GM23338 (cell line): ENCODE results near the gene ABR. TPM values are rescaled to one million over a fixed set of nuclear protein-coding genes. Genes with fewer than 3 reads are reported as not detected.

Experiments used
- ATAC-seq: fragments of 200-7000 bp; cut with Tn5 transposase; 3 replicates; pipeline ENCODE4 v1.9.1; 2020
- DNase-seq: peaks from one replicate; pipeline ENCODE4 v3.0.0-alpha.2; 2015; ENCODE audit warnings: low spot score
- H2AFZ ChIP-seq: fragments of 200-600 bp; sonication (generic); 2 replicates; pipeline ENCODE4 v1.8.0; 2016; ENCODE audit warnings: antibody characterized with exemption, mild to moderate bottlenecking, moderate library complexity
- H3F3A ChIP-seq: fragments of 200-600 bp; sonication (generic); replicated peaks from 2 replicates; pipeline ENCODE4 v1.8.0; 2017; ENCODE audit warnings: antibody characterized with exemption, mixed run types, low read depth
- H3K27ac ChIP-seq: fragments of 200-600 bp; sonication (generic); 2 replicates; pipeline ENCODE4 v1.6.1; 2016; ENCODE audit warnings: low read depth
- H3K27me3 ChIP-seq: fragments of 200-600 bp; sonication (generic); 2 replicates; pipeline ENCODE4 v1.8.0; 2016; ENCODE audit warnings: mild to moderate bottlenecking, mixed run types, moderate library complexity; ENCODE audit not compliant: insufficient read depth
- H3K36me3 ChIP-seq: fragments of 200-600 bp; sonication (generic); 2 replicates; pipeline ENCODE4 v1.8.0; 2016; ENCODE audit warnings: mild to moderate bottlenecking; ENCODE audit not compliant: insufficient read depth
- H3K4me1 ChIP-seq: fragments of 200-600 bp; sonication (generic); 2 replicates; pipeline ENCODE4 v1.8.0; 2016; ENCODE audit warnings: mild to moderate bottlenecking, moderate library complexity; ENCODE audit not compliant: insufficient read depth
- H3K4me2 ChIP-seq: fragments of 200-600 bp; sonication (generic); 2 replicates; pipeline ENCODE4 v1.7.1; 2017; ENCODE audit warnings: mixed run types
- H3K4me3 ChIP-seq: fragments of 200-600 bp; sonication (generic); 2 replicates; pipeline ENCODE4 v1.6.1; 2016; ENCODE audit warnings: mixed run types
- H3K79me2 ChIP-seq: fragments of 200-600 bp; sonication (generic); replicated peaks from 2 replicates; pipeline ENCODE4 v1.8.0; 2017; ENCODE audit warnings: mild to moderate bottlenecking; ENCODE audit not compliant: insufficient read depth
- H3K9me2 ChIP-seq: fragments of 200-600 bp; sonication (generic); 2 replicates; pipeline ENCODE4 v1.8.0; 2017; ENCODE audit not compliant: insufficient read depth
- H4K20me1 ChIP-seq: fragments of 200-600 bp; sonication (generic); replicated peaks from 2 replicates; pipeline ENCODE4 v1.8.0; 2017; ENCODE audit warnings: mild to moderate bottlenecking; ENCODE audit not compliant: insufficient read depth
- H3K27ac Mint-ChIP-seq: 2 replicates; pipeline ENCODE4 v1.8.0; 2020; ENCODE audit warnings: inconsistent platforms, mild to moderate bottlenecking, moderate library complexity, mixed read lengths
- H3K27me3 Mint-ChIP-seq: 3 replicates; pipeline ENCODE4 v1.8.0; 2022; ENCODE audit warnings: low read depth, mild to moderate bottlenecking, moderate library complexity, mixed read lengths, inconsistent platforms; ENCODE audit not compliant: insufficient read depth, poor library complexity
- H3K36me3 Mint-ChIP-seq: 3 replicates; pipeline ENCODE4 v1.8.0; 2021; ENCODE audit warnings: low read depth, mild to moderate bottlenecking, inconsistent platforms, moderate library complexity, mixed read lengths
- H3K4me1 Mint-ChIP-seq: 3 replicates; pipeline ENCODE4 v1.8.0; 2020; ENCODE audit warnings: mild to moderate bottlenecking, inconsistent platforms, mixed read lengths
- H3K4me3 Mint-ChIP-seq: 3 replicates; pipeline ENCODE4 v1.8.0; 2021; ENCODE audit warnings: moderate library complexity, mild to moderate bottlenecking, inconsistent platforms, mixed read lengths
- H3K9me3 Mint-ChIP-seq: 3 replicates; pipeline ENCODE4 v1.8.0; 2020; ENCODE audit warnings: moderate library complexity, mild to moderate bottlenecking, inconsistent platforms, mixed read lengths
- CREB1 ChIP-seq: fragments of 250-450 bp; sonication (Bioruptor Pico); IDR thresholded peaks from 2 replicates; pipeline ENCODE4 v1.5.0; 2020; ENCODE audit warnings: low read depth, mild to moderate bottlenecking, moderate library complexity
- EZH2 ChIP-seq: fragments of 200-600 bp; sonication (generic); IDR thresholded peaks from one replicate; pipeline ENCODE4 v1.8.0; 2017; ENCODE audit warnings: antibody characterized with exemption, mild to moderate bottlenecking, low read depth; ENCODE audit not compliant: unreplicated experiment
- EZH2phosphoT487 ChIP-seq: fragments of 200-600 bp; sonication (generic); IDR thresholded peaks from one replicate; pipeline ENCODE4 v1.8.1; 2018; ENCODE audit warnings: antibody characterized with exemption; ENCODE audit not compliant: unreplicated experiment
- JUNB ChIP-seq: IDR thresholded peaks from one replicate; pipeline ENCODE4 v1.6.1; 2016; ENCODE audit warnings: antibody characterized with exemption; ENCODE audit not compliant: unreplicated experiment
- REST ChIP-seq: IDR thresholded peaks from one replicate; pipeline ENCODE4 v1.6.1; 2018; ENCODE audit warnings: antibody characterized with exemption; ENCODE audit not compliant: unreplicated experiment
- STAT1 ChIP-seq: IDR thresholded peaks from one replicate; pipeline ENCODE4 v1.6.1; 2016; ENCODE audit warnings: antibody characterized with exemption; ENCODE audit not compliant: unreplicated experiment
- ZNF331 ChIP-seq: fragments of 250-450 bp; sonication (Bioruptor Pico); IDR thresholded peaks from 2 replicates; pipeline ENCODE4 v1.5.0; 2020; ENCODE audit warnings: low read depth, mild to moderate bottlenecking, moderate library complexity
- ZNF462 ChIP-seq: fragments of 250-450 bp; sonication (Bioruptor Pico); IDR thresholded peaks from 2 replicates; pipeline ENCODE4 v1.5.0; 2020; ENCODE audit warnings: mild to moderate bottlenecking, moderate library complexity
- polyA plus RNA-seq: library from polyadenylated mRNA; unstranded; fragments of >200 nt; fragmentation: Nextera tagmentation; extraction: Ambion mirVana; gene quantifications from 2 replicates; pipeline ENCODE4 v1.2.1, GENCODE V29; 2016
- total RNA-seq: library from RNA; depleted of rRNA; stranded (reverse); fragments of >200 nt; shearing (Covaris generic); gene quantifications from 2 replicates; pipeline ENCODE4 v1.2.3, GENCODE V29; 2014

The ABR gene
- total and polyA plus RNA-seq, 2 experiments from 2014 or later, result 15.0 to 27.7 TPM

- Histone ChIP-seq H3K4me3 (no peak overlapping the region), H3K9me2 (no peaks in the 10 kb centered on the region), H4K20me1 (no peaks in the 10 kb centered on the region), H3K36me3 (no peaks in the 10 kb centered on the region), H3K27me3 (no peaks in the 10 kb centered on the region), H3F3A (no peaks in the 10 kb centered on the region; the same call in 1 of the 2 replicates), H2AFZ (no peak overlapping the region), H3K27ac (no peak overlapping the region), H3K4me1 (peaks cover 3% of the 10 kb centered on the region; the same call in 1 of the 2 replicates), H3K79me2 (no peaks in the 10 kb centered on the region), H3K4me2 (no peak overlapping the region)
- H3K9me3 Mint-ChIP-seq, result peaks cover 6% of the 10 kb centered on the region; the same call in 2 of the 3 replicates
- no peak for TF ChIP-seq CREB1 (CRISPR knock-in tag)
- no peak for TF ChIP-seq EZH2
- no peak for TF ChIP-seq JUNB
- no peak for TF ChIP-seq ZNF462 (CRISPR knock-in tag)
- TF ChIP-seq STAT1, result no peak
- no peak for TF ChIP-seq ZNF331
- no peak for TF ChIP-seq REST
- no peak for TF ChIP-seq EZH2phosphoT487
- peaks cover 10% of the 10 kb centered on the region for H3K4me1 Mint-ChIP-seq
- ATAC-seq, result peak; percentile 23
- H3K36me3 Mint-ChIP-seq, result peaks cover 9% of the 10 kb centered on the region; the same call in 2 of the 3 replicates
- peaks cover 4% of the 10 kb centered on the region for H3K27me3 Mint-ChIP-seq
- H3K4me3 Mint-ChIP-seq, result no peak overlapping the region
- H3K27ac Mint-ChIP-seq, result no peak overlapping the region
- no peak for DNase-seq
Measured at GRCh38 chr17:1039511-1040215, 140.1 kb downstream of the ABR start.
